Fibroblast of lung (primary cell): ENCODE measurements around the gene DNAJA3.

Experiments used
- EZH2 ChIP-seq: IDR thresholded peaks from 2 replicates; pipeline ENCODE4 v1.5.1; 2012; ENCODE audit warnings: low read length, control low read depth, mild to moderate bottlenecking; ENCODE audit errors: missing control alignments
- TF ChIP-seq, protein P1 (sequence below), 2 donors: IDR thresholded peaks in 1 of 2; conservative IDR thresholded peaks in 1 of 2; 1 replicate in 1 of 2; 2 replicates in 1 of 2; pipeline ENCODE4 v1.5.1; 2011 to 2012; ENCODE audit warnings: low read length in 2 of 2, control low read depth in 1 of 2, inconsistent platforms in 1 of 2, low read depth in 1 of 2, mild to moderate bottlenecking in 1 of 2

DNA sequence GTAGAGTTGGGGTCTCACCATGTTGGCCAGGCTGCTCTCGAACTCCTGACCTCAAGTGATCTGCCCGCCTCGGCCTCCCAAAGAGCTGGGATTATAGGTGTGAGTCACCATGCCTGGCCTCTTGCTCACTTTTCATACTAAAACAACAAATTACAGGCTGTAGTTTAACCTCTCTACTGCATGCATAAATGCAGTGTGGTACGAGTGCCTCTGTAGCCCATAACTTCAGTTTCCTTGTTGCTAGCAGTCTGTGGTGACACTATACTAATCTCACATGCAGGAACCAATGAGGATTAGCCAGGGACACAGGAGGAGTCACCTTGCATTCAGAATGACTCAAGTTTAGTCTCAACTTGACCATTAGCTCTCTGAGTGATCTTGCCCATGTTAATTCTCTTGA lies 70.6 kb downstream of the DNAJA3 start:
- TF ChIP-seq, protein P1, sequence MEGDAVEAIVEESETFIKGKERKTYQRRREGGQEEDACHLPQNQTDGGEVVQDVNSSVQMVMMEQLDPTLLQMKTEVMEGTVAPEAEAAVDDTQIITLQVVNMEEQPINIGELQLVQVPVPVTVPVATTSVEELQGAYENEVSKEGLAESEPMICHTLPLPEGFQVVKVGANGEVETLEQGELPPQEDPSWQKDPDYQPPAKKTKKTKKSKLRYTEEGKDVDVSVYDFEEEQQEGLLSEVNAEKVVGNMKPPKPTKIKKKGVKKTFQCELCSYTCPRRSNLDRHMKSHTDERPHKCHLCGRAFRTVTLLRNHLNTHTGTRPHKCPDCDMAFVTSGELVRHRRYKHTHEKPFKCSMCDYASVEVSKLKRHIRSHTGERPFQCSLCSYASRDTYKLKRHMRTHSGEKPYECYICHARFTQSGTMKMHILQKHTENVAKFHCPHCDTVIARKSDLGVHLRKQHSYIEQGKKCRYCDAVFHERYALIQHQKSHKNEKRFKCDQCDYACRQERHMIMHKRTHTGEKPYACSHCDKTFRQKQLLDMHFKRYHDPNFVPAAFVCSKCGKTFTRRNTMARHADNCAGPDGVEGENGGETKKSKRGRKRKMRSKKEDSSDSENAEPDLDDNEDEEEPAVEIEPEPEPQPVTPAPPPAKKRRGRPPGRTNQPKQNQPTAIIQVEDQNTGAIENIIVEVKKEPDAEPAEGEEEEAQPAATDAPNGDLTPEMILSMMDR (conservative IDR thresholded peaks at IDR 0.05 in 1 of 2, IDR thresholded peaks at IDR 0.05 in 1 of 2; ENCODE audit: low read depth in 1 of 2, low read length in 2 of 2) = no peak
- no peak for TF ChIP-seq EZH2
